GM21381 (cell line): ENCODE data around the gene DLGAP5.

Experiments used
- ATAC-seq: cut with Tn5 transposase; IDR thresholded peaks from one replicate; pipeline ENCODE4 v1.9.1; 2021; ENCODE audit warnings: mild to moderate bottlenecking, moderate library complexity; ENCODE audit not compliant: unreplicated experiment

The DLGAP5 gene

GRCh38 chr14:55190906-55191202 is 531 bp downstream of the DLGAP5 start:
- no peak for ATAC-seq

- no peak for ATAC-seq
These were observed 2.6 kb downstream of the DLGAP5 start for GRCh38 chr14:55188686-55189295.

- peak; percentile 91 for ATAC-seq
These were observed 11.0 kb downstream of the DLGAP5 start for GRCh38 chr14:55180434-55180833.

GRCh38 chr14:55180006-55180405 is 11.4 kb downstream of the DLGAP5 start:
- no peak for ATAC-seq

- ATAC-seq, result no peak
These were observed 20.9 kb downstream of the DLGAP5 start for GRCh38 chr14:55170526-55170925.

- no peak for ATAC-seq
These were observed 30.4 kb downstream of the DLGAP5 start for GRCh38 chr14:55160989-55161388.

- ATAC-seq, result no peak
These were observed 33.0 kb downstream of the DLGAP5 start for GRCh38 chr14:55158412-55158811.

- ATAC-seq, result no peak
These were observed 34.3 kb downstream of the DLGAP5 start for GRCh38 chr14:55157080-55157479.

- ATAC-seq, result no peak
These were observed 37.4 kb downstream of the DLGAP5 start for GRCh38 chr14:55153951-55154350.

GRCh38 chr14:55152052-55152753 is 39.2 kb downstream of the DLGAP5 start:
- ATAC-seq, result no peak

GRCh38 chr14:55151601-55152000 is 39.8 kb downstream of the DLGAP5 start:
- no peak for ATAC-seq

GRCh38 chr14:55146425-55146824 is 45.0 kb downstream of the DLGAP5 start:
- no peak for ATAC-seq

- ATAC-seq, result no peak
These were observed 48.9 kb downstream of the DLGAP5 start for GRCh38 chr14:55142466-55142865.

GRCh38 chr14:55141825-55142224 is 49.6 kb downstream of the DLGAP5 start:
- ATAC-seq, result no peak

- no peak for ATAC-seq
These were observed 51.5 kb downstream of the DLGAP5 start for GRCh38 chr14:55139696-55140509.

- ATAC-seq, result no peak
These were observed 52.2 kb downstream of the DLGAP5 start for GRCh38 chr14:55139141-55139540.

- no peak for ATAC-seq
These were observed 53.3 kb downstream of the DLGAP5 start for GRCh38 chr14:55138091-55138490.

GRCh38 chr14:55136885-55137786 is 54.2 kb downstream of the DLGAP5 start:
- ATAC-seq, result no peak

GRCh38 chr14:55136241-55136640 is 55.1 kb downstream of the DLGAP5 start:
- no peak for ATAC-seq

- ATAC-seq, result no peak
These were observed 58.0 kb downstream of the DLGAP5 start for GRCh38 chr14:55133416-55133815.
